Activated naive CD8-positive, alpha-beta T cell treated with anti-CD3 and anti-CD28 coated beads, Interleukin-2, amount 50 U/mL, for 16 hours (primary cell): ENCODE data around the gene BTRC.

Source experiments
- DNase-seq: peaks from one replicate; pipeline ENCODE4 v3.0.0-alpha.2; 2020; ENCODE audit warnings: low read depth, low spot score

The BTRC gene

GRCh38 chr10:101535949-101536348 is 182.0 kb downstream of the BTRC start:
- DNase-seq, result no peak

GRCh38 chr10:101536800-101537199 is 182.8 kb downstream of the BTRC start:
- no peak for DNase-seq

- DNase-seq, result no peak
Measured at GRCh38 chr10:101538446-101538845, 184.5 kb downstream of the BTRC start.

DNA sequence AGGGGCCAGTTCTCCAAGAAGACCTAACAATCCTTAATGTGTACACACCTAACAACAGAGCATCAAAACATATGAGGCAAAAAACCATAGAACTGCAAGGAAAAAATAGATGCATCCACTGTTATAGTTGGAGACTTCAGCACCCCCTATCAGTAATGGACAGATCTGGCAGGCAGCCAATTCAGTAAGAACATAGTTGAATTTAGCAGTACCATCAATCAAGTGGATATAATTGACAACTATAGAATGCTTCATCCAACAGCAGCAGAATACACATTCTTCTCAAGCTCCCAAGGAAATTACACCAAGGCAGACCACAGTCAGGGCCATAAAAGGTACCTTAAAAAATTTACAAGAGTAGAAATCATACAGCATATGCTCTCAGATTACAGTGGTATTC is 191.9 kb downstream of the BTRC start:
- DNase-seq, result no peak

DNA sequence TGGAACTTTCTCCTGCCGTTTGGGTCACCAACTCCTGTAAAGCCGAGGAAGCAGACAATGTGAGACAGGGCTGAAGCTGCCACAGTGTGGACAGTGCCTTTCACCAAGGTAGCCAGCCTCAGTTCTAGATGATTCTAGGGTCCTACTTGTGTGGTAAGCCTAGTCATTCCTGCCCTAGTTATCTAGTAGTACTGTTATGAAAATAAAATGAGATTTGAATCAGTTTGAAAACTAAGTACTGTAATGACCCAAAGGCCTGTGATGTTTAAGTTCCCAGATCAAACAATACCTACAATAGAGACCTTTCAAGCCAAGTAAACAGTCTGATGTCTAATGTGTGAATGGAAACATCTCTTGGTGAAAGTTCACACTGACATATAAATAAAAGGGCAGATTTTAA is 197.0 kb downstream of the BTRC start:
- no peak for DNase-seq

DNA sequence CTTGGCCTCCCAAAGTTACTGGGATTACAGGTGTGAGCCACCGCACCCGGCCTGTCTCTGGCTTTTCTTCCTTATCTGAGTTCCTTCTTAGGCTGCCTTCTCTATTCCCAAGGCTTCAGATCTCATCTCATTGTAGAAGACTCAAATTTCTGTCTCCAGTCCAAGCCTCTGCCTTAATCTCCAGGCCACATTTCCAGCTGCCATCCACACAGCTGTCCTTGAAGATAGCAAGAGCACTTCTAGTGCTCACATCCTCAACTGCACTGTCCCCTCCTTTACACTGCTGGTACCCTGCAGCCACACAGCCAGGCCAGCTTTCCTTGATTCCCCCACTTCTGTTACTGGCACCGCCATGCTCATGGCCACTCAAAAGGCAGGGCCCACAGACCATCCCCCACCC is 198.5 kb downstream of the BTRC start:
- DNase-seq, result no peak

GRCh38 chr10:101557541-101557940 is 203.6 kb downstream of the BTRC start:
- no peak for DNase-seq

DNA sequence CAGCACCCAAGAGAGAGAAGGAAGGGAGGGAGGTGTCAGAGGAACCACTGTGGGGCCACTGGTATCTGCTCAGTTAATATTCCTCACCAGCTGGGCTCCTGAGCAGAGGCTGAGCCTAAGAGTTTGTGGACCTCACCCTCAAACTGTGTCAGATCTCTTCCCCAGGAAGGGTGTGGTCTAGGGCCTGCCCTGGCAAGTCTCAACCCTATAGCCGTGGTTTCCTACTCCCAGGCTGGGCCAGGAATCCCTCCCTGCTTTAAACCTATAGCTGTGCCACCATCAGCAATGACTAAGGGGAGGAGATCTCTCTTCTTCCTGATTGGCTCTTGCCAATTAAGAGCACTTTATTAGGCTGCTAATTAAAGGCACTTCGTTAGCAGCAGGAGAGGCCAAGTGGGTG is 204.2 kb downstream of the BTRC start:
- no peak for DNase-seq

GRCh38 chr10:101558671-101559595 is 205.0 kb downstream of the BTRC start:
- no peak for DNase-seq

DNA sequence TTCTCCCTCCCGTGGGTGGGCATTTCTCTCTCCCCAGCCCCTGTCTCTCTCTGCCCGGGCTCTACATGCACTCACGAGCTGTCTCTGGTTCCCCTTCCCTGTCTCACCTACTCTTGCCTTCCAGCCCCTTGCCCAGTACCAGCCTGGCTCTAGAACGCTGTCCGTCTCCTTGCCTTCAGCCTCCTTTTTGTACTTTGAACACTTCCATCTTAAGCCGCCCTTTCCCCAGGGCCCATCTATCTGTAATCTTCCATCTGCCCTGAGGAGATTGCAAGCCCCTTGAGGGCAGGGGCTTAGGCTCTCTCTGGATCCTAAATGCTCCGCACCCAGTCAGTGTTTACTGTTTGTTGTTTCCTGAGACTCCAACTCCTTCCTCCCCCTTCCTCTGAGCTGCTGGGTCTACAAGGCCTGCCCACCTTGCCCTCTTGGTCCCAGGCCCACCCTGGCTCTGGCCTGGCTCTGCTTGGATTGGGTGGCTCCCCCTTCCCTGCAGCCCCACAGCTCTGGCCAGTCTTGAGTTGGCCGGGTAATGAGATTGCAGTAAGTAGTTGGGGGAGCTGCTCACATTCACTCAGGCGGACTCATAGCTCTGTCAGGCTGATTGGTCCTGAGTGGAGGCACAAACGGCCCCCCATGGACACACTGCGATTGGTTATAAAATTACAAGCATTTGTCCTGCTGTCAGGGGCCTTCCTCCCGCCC is 205.8 kb downstream of the BTRC start:
- DNase-seq, result no peak

- DNase-seq, result no peak
Measured at GRCh38 chr10:101560298-101561067, 206.5 kb downstream of the BTRC start.

DNA sequence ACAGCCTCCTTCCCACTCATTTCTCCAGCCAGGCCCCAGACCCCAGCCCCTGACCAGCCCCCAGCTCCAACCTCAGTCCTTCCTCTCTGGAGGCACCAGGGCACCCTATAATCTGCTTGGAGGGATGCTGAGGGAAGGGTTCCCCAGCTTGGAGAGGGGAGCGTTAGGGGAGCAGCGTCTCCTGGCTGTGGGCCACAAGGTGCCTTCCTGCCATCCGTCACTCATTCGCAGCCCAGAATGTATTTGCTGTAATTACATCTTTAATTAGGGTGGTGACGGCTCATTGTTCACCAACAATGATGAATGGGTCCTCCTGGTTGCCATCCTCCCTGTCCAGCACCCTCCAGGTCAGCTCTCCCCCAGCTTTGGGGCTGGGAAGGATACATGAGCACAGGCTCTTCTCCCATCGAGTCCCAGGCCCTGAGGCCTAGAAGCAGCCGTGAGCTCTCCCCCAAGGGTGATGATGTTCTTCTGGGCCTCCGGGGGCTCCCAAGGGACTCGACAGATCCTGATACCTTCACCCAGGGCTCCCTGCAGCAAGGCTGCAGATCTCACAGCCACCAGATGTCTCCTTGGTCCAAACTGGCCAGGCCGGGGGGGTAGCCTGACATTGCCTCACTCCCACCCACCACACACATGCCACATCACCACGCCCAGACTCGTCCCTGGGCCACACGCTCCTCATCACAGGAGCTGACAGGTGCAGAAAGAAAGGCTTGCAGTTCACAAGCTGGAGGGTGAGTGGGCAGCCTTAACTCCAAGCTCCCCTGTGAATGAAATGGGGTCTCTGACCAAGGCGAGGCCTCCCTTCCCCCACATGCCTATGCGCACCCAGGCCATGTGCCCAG is 207.3 kb downstream of the BTRC start:
- no peak for DNase-seq

- DNase-seq, result no peak
Measured at GRCh38 chr10:101562231-101562630, 208.3 kb downstream of the BTRC start.

DNA sequence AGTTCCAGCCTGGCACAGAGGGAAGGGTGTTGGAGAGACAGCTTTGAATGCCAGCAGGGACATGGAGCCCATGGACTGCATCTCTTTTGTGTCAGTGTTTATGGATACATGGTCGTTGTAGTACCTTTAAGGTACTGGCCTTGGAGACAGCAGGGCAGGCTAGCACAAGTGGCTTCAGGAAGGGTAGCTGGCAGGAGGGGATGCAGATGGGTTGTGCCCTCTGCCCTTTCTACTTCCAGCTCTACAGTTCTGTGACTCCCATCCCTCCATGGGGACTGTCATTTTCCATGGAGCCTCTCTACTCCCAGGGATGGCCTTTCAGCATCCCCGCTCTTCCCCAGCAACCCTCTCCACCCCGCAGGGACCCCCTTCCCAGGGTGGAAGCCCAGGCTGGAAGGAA is 209.0 kb downstream of the BTRC start:
- no peak for DNase-seq

- DNase-seq, result no peak
Measured at GRCh38 chr10:101563497-101564040, 209.6 kb downstream of the BTRC start.

GRCh38 chr10:101564490-101564991 is 210.6 kb downstream of the BTRC start:
- no peak for DNase-seq

DNA sequence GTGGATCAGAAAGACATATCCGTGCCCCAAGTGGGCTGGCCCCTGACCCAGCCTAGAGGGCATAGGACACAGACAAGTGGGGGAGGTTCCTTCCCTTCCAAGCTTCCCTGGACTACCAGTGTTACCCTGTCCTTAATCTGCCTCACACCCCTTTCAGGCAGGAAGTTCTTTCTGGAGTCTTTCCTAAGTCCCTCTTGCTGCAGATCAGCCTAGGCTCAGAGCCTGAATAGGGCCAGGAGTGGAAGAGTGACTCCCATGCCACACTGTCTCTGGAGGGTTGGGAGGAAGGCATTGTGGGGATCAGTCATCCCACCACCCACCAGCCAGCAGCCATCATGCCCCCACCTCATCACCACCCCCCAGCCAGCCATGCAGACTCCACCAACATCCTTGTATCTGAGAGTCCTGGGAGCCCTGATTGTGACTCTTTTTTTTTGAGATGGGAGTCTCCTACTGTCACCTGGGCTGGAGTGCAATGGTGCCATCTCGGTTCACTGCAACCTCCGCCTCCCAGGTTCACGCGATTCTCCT is 211.5 kb downstream of the BTRC start:
- no peak for DNase-seq

- DNase-seq, result no peak
Measured at GRCh38 chr10:101565936-101566332, 212.0 kb downstream of the BTRC start.

- no peak for DNase-seq
Measured at GRCh38 chr10:101566333-101567164, 212.6 kb downstream of the BTRC start.
